CD4-positive, alpha-beta memory T cell (primary cell): ENCODE measurements around the gene CTBP2. TPM values are rescaled to one million over a fixed set of nuclear protein-coding genes. Genes with fewer than 3 reads are reported as not detected.

Experiments
- CTCF ChIA-PET: fragments of 350-600 bp; sonication (Branson Sonifier 250); formaldehyde crosslinking; loops from one replicate; lab custom pipeline; 2021; ENCODE audit warnings: inconsistent platforms; ENCODE audit not compliant: partially characterized antibody; lab: Charles Lee
- POLR2A ChIA-PET: fragments of 350-600 bp; sonication (Branson Sonifier 250); formaldehyde crosslinking; loops from one replicate; lab custom pipeline; 2021; ENCODE audit not compliant: partially characterized antibody; lab: Charles Lee
- DNase-seq, 5 donors: peaks; one replicate each; pipeline versions ENCODE4 v3.0.0 to v3.0.0-alpha.2; 2020 to 2022; ENCODE audit warnings: mixed read lengths in 1 of 5
- H3K27ac ChIP-seq: one replicate; pipeline ENCODE4 v1.7.0; 2013; ENCODE audit warnings: low read depth, low read length
- H3K27me3 ChIP-seq: 2 replicates; pipeline ENCODE4 v1.7.0; 2013; ENCODE audit warnings: mild to moderate bottlenecking, low read length, moderate library complexity; ENCODE audit not compliant: insufficient read depth
- H3K36me3 ChIP-seq: 2 replicates; pipeline ENCODE4 v1.7.0; 2013; ENCODE audit warnings: mild to moderate bottlenecking, low read length, moderate library complexity; ENCODE audit not compliant: insufficient read depth
- H3K4me1 ChIP-seq: 2 replicates; pipeline ENCODE4 v1.7.0; 2013; ENCODE audit warnings: mild to moderate bottlenecking, low read length, moderate library complexity; ENCODE audit not compliant: insufficient read depth
- H3K4me3 ChIP-seq, 2 donors: one replicate each; pipeline ENCODE4 v1.7.0; 2013; ENCODE audit warnings: low read length in 2 of 2, mild to moderate bottlenecking in 1 of 2
- H3K9me3 ChIP-seq, 2 donors: one replicate each; pipeline ENCODE4 v1.7.0; 2013; ENCODE audit warnings: low read length in 2 of 2, control low read depth in 1 of 2; ENCODE audit not compliant: control insufficient read depth in 1 of 2
- H3K27ac Mint-ChIP-seq, 7 donors: one replicate each; pipeline ENCODE4 v1.8.0; 2020 to 2021; ENCODE audit warnings: mixed read lengths in 7 of 7, mild to moderate bottlenecking in 6 of 7, inconsistent platforms in 3 of 7, moderate library complexity in 3 of 7
- H3K27me3 Mint-ChIP-seq, 2 donors: one replicate each; pipeline ENCODE4 v1.8.0; 2020 to 2021; ENCODE audit warnings: mixed read lengths in 2 of 2
- H3K36me3 Mint-ChIP-seq, 2 donors: one replicate each; pipeline ENCODE4 v1.8.0; 2020 to 2021; ENCODE audit warnings: mixed read lengths in 2 of 2, inconsistent platforms in 1 of 2, mild to moderate bottlenecking in 1 of 2
- H3K4me1 Mint-ChIP-seq, 4 donors: one replicate each; pipeline ENCODE4 v1.8.0; 2020 to 2021; ENCODE audit warnings: mixed read lengths in 4 of 4, mild to moderate bottlenecking in 1 of 4
- H3K4me3 Mint-ChIP-seq, 8 donors: one replicate each; pipeline ENCODE4 v1.8.0; 2020 to 2021; ENCODE audit warnings: mixed read lengths in 8 of 8, mild to moderate bottlenecking in 7 of 8, moderate library complexity in 6 of 8, inconsistent platforms in 3 of 8
- H3K9me3 Mint-ChIP-seq, 8 donors: one replicate each; pipeline ENCODE4 v1.8.0; 2020 to 2021; ENCODE audit warnings: mixed read lengths in 8 of 8, mild to moderate bottlenecking in 5 of 8, inconsistent platforms in 3 of 8, moderate library complexity in 1 of 8
- intact Hi-C: fragments of 100-400 bp; cut with micrococcal nuclease; formaldehyde crosslinking; loops from one replicate; pipeline ENCODE4 v1.15.1; 2023
- polyA plus RNA-seq, 2 donors: library from polyadenylated mRNA; unstranded; fragments of 300-500 nt; fragmentation: Illumina TruSeq; gene quantifications; one replicate each; pipeline ENCODE4 v1.2.3, GENCODE V29; 2021
- total RNA-seq, 2 experiments: library from RNA; stranded (reverse); gene quantifications; one replicate each; pipeline ENCODE4 v1.2.3, GENCODE V29; 2021

The CTBP2 gene
- total and polyA plus RNA-seq, 4 experiments from 2014 or later = 0.16 to 0.97 (median 0.61) TPM; not detected in 1

GRCh38 chr10:125014836-125015355 lies 145.5 kb downstream of the CTBP2 start:
- H3K4me3 ChIP-seq = no peak overlapping the region
- H3K4me3 Mint-ChIP-seq = no peak overlapping the region
- no peaks in the 10 kb centered on the region for H3K4me1 ChIP-seq
- H3K27me3 ChIP-seq = no peaks in the 10 kb centered on the region
- H3K9me3 ChIP-seq = no peaks in the 10 kb centered on the region
- CTCF ChIA-PET = interaction anchor here (0.8 to 1.4 kb wide), 2 partner anchors 21 to 22 kb away, joined by 3 read pairs; no protein-coding TSS in a partner anchor
- no peak for DNase-seq
- POLR2A ChIA-PET = no interaction called here
- H3K27ac ChIP-seq = no peak overlapping the region
- no peaks in the 10 kb centered on the region for H3K36me3 Mint-ChIP-seq
- intact Hi-C loops = no loop called here
- H3K4me1 Mint-ChIP-seq = peaks cover 0 to 2% (median 0%) of the 10 kb centered on the region in 4 donors
- H3K36me3 ChIP-seq = no peaks in the 10 kb centered on the region
- H3K9me3 Mint-ChIP-seq = peaks cover 0 to 3% (median 0%) of the 10 kb centered on the region in 8 donors
- no peak overlapping the region for H3K27ac Mint-ChIP-seq
- peaks cover 4 to 5% of the 10 kb centered on the region in 2 donors for H3K27me3 Mint-ChIP-seq

GRCh38 chr10:125014086-125014830 lies 146.1 kb downstream of the CTBP2 start:
- Histone ChIP-seq H3K4me3 (no peak overlapping the region), H3K36me3 (no peaks in the 10 kb centered on the region), H3K27me3 (no peaks in the 10 kb centered on the region), H3K9me3 (no peaks in the 10 kb centered on the region), H3K4me1 (no peaks in the 10 kb centered on the region), H3K27ac (no peak overlapping the region)
- no peak overlapping the region for H3K4me3 Mint-ChIP-seq
- intact Hi-C loops = no loop called here
- H3K36me3 Mint-ChIP-seq = no peaks in the 10 kb centered on the region
- no peaks in the 10 kb centered on the region for H3K9me3 Mint-ChIP-seq
- no peak for DNase-seq
- peaks cover 4 to 5% of the 10 kb centered on the region in 2 donors for H3K27me3 Mint-ChIP-seq
- H3K4me1 Mint-ChIP-seq = peaks cover 0 to 2% (median 0%) of the 10 kb centered on the region in 4 donors
- no peak overlapping the region for H3K27ac Mint-ChIP-seq
- ChIA-PET POLR2A (no interaction called here), CTCF (interaction anchor here (0.8 to 1.4 kb wide), 2 partner anchors 22 kb away, joined by 3 read pairs; no protein-coding TSS in a partner anchor)

- H3K36me3 ChIP-seq = no peaks in the 10 kb centered on the region
- no peak for DNase-seq
- ChIA-PET POLR2A (no interaction called here), CTCF (no interaction called here)
- Mint-ChIP-seq H3K4me1 (peaks cover 0 to 2% (median 0%) of the 10 kb centered on the region in 4 donors), H3K36me3 (no peaks in the 10 kb centered on the region), H3K9me3 (no peaks in the 10 kb centered on the region), H3K27ac (no peak overlapping the region), H3K4me3 (no peak overlapping the region), H3K27me3 (peaks cover 5 to 6% of the 10 kb centered on the region in 2 donors)
- no peaks in the 10 kb centered on the region for H3K9me3 ChIP-seq
- no peak overlapping the region for H3K4me3 ChIP-seq
- no peak overlapping the region for H3K27ac ChIP-seq
- H3K27me3 ChIP-seq = no peaks in the 10 kb centered on the region
- intact Hi-C loops = no loop called here
- no peaks in the 10 kb centered on the region for H3K4me1 ChIP-seq
Observed at GRCh38 chr10:125013529-125013872, 146.9 kb downstream of the CTBP2 start.

GRCh38 chr10:125012851-125013528 lies 147.4 kb downstream of the CTBP2 start:
- no peaks in the 10 kb centered on the region for H3K9me3 Mint-ChIP-seq
- peaks cover 0 to 2% (median 0%) of the 10 kb centered on the region in 4 donors for H3K4me1 Mint-ChIP-seq
- Histone ChIP-seq H3K9me3 (no peaks in the 10 kb centered on the region), H3K4me3 (no peak overlapping the region), H3K27me3 (no peaks in the 10 kb centered on the region), H3K36me3 (no peaks in the 10 kb centered on the region), H3K4me1 (no peaks in the 10 kb centered on the region), H3K27ac (no peak overlapping the region)
- H3K27me3 Mint-ChIP-seq = peaks cover 5 to 6% of the 10 kb centered on the region in 2 donors
- no peak overlapping the region for H3K27ac Mint-ChIP-seq
- ChIA-PET CTCF (no interaction called here), POLR2A (no interaction called here)
- no peaks in the 10 kb centered on the region for H3K36me3 Mint-ChIP-seq
- intact Hi-C loops = no loop called here
- H3K4me3 Mint-ChIP-seq = no peak overlapping the region
- DNase-seq = no peak

GRCh38 chr10:125011926-125012705 lies 148.2 kb downstream of the CTBP2 start:
- no peak overlapping the region for H3K4me3 ChIP-seq
- H3K27me3 ChIP-seq = no peaks in the 10 kb centered on the region
- Mint-ChIP-seq H3K27me3 (peaks cover 4 to 5% of the 10 kb centered on the region in 2 donors), H3K4me1 (peaks cover 0 to 2% (median 0%) of the 10 kb centered on the region in 4 donors), H3K27ac (no peak overlapping the region), H3K9me3 (no peaks in the 10 kb centered on the region), H3K36me3 (no peaks in the 10 kb centered on the region), H3K4me3 (no peak overlapping the region)
- no peaks in the 10 kb centered on the region for H3K4me1 ChIP-seq
- H3K27ac ChIP-seq = no peak overlapping the region
- ChIA-PET CTCF (interaction anchor here (2.5 kb wide), 1 partner anchor 19 kb away, joined by 5 read pairs; no protein-coding TSS in a partner anchor), POLR2A (no interaction called here)
- no peaks in the 10 kb centered on the region for H3K9me3 ChIP-seq
- DNase-seq = no peak
- H3K36me3 ChIP-seq = no peaks in the 10 kb centered on the region
- intact Hi-C loops = no loop called here

GRCh38 chr10:125011171-125011925 lies 149.0 kb downstream of the CTBP2 start:
- H3K9me3 ChIP-seq = no peaks in the 10 kb centered on the region
- H3K27me3 ChIP-seq = no peaks in the 10 kb centered on the region
- Mint-ChIP-seq H3K27ac (no peak overlapping the region), H3K27me3 (peaks cover 4 to 5% of the 10 kb centered on the region in 2 donors), H3K4me3 (no peak overlapping the region), H3K9me3 (no peaks in the 10 kb centered on the region), H3K36me3 (no peaks in the 10 kb centered on the region), H3K4me1 (peaks cover 0 to 2% (median 0%) of the 10 kb centered on the region in 4 donors)
- DNase-seq = no peak
- no peak overlapping the region for H3K27ac ChIP-seq
- intact Hi-C loops = no loop called here
- ChIA-PET POLR2A (no interaction called here), CTCF (interaction anchor here (2.5 kb wide), 1 partner anchor 19 kb away, joined by 5 read pairs; no protein-coding TSS in a partner anchor)
- no peaks in the 10 kb centered on the region for H3K4me1 ChIP-seq
- H3K4me3 ChIP-seq = no peak overlapping the region
- H3K36me3 ChIP-seq = no peaks in the 10 kb centered on the region
